Measurements from ENCODE around the gene ZBTB34. TPM values are rescaled to one million over a fixed set of nuclear protein-coding genes. Genes with fewer than 3 reads are reported as not detected.

Gene ZBTB34
- total RNA-seq, 6 donors from 2014 or later = 9.5 to 21.3 (median 13.5) TPM

- Histone ChIP-seq H3K9me3 (no peaks in the 10 kb centered on the region), H3K4me3 (no peak overlapping the region), H3K27ac (no peak overlapping the region), H3K27me3 (no peaks in the 10 kb centered on the region), H3K4me1 (no peaks in the 10 kb centered on the region), H3K36me3 (peaks cover 10 to 45% (median 27%) of the 10 kb centered on the region in 4 donors)
- DNase-seq = no peak
- no peak for ATAC-seq (ENCODE audit: low FRiP score in 2 of 2)
- WGBS, 2 donors = 89 to 97% methylated on average over 1 of the region's 1 CpG
- TF ChIP-seq POLR2A (IDR thresholded peaks at IDR 0.05) = no peak
- no peak for TF ChIP-seq EP300 (IDR thresholded peaks at IDR 0.05)
- no peak for TF ChIP-seq CTCF (IDR thresholded peaks at IDR 0.05)
- no peak for TF ChIP-seq POLR2AphosphoS5 (IDR thresholded peaks at IDR 0.05)
Observed at GRCh38 chr9:126829035-126829434, 31.4 kb upstream of the ZBTB34 start.

- peaks cover 10 to 49% (median 33%) of the 10 kb centered on the region in 4 donors for H3K36me3 ChIP-seq
- no peaks in the 10 kb centered on the region for H3K27me3 ChIP-seq
- no peaks in the 10 kb centered on the region for H3K9me3 ChIP-seq
- no peak overlapping the region for H3K4me3 ChIP-seq
- DNase-seq (no peak), ATAC-seq (ENCODE audit: low FRiP score in 2 of 2) (no peak)
- no peak overlapping the region for H3K27ac ChIP-seq
- peaks cover 0 to 14% (median 6%) of the 10 kb centered on the region in 4 donors for H3K4me1 ChIP-seq
- 89 to 94% methylated on average over 3 of the region's 3 CpGs for WGBS, 2 donors
- no peak for TF ChIP-seq EP300 (IDR thresholded peaks at IDR 0.05)
- no peak for TF ChIP-seq POLR2A (IDR thresholded peaks at IDR 0.05)
- TF ChIP-seq POLR2AphosphoS5 (IDR thresholded peaks at IDR 0.05) = no peak
- no peak for TF ChIP-seq CTCF (IDR thresholded peaks at IDR 0.05)
Observed at GRCh38 chr9:126830827-126831226, 29.6 kb upstream of the ZBTB34 start.

GRCh38 chr9:126832440-126832839, 28.0 kb upstream of the ZBTB34 start:
- Histone ChIP-seq H3K4me3 (no peak overlapping the region), H3K4me1 (peaks cover 0 to 14% (median 7%) of the 10 kb centered on the region in 4 donors), H3K36me3 (peaks cover 10 to 48% (median 33%) of the 10 kb centered on the region in 4 donors), H3K27me3 (no peaks in the 10 kb centered on the region), H3K27ac (no peak overlapping the region), H3K9me3 (no peaks in the 10 kb centered on the region)
- DNase-seq (no peak), ATAC-seq (ENCODE audit: low FRiP score in 2 of 2) (no peak)
- TF ChIP-seq POLR2AphosphoS5 (IDR thresholded peaks at IDR 0.05) (no peak), POLR2A (IDR thresholded peaks at IDR 0.05) (no peak), EP300 (IDR thresholded peaks at IDR 0.05) (no peak), CTCF (IDR thresholded peaks at IDR 0.05) (no peak)
- WGBS, 2 donors = 95% methylated on average over 9 of the region's 9 CpGs

- Histone ChIP-seq H3K27ac (no peak overlapping the region), H3K4me1 (peaks cover 0 to 14% (median 7%) of the 10 kb centered on the region in 4 donors), H3K4me3 (no peak overlapping the region), H3K36me3 (peaks cover 10 to 50% (median 30%) of the 10 kb centered on the region in 4 donors), H3K27me3 (no peaks in the 10 kb centered on the region), H3K9me3 (no peaks in the 10 kb centered on the region)
- no peak for TF ChIP-seq POLR2AphosphoS5 (IDR thresholded peaks at IDR 0.05)
- TF ChIP-seq CTCF (IDR thresholded peaks at IDR 0.05) = no peak
- no peak for TF ChIP-seq EP300 (IDR thresholded peaks at IDR 0.05)
- TF ChIP-seq POLR2A (IDR thresholded peaks at IDR 0.05) = no peak
- 94 to 95% methylated on average over 24 of the region's 24 CpGs for WGBS, 2 donors
- DNase-seq = peak in 1 of 2 donors; percentile 13
- no peak for ATAC-seq (ENCODE audit: low FRiP score in 2 of 2)
Observed at GRCh38 chr9:126833020-126833419, 27.4 kb upstream of the ZBTB34 start.

- Histone ChIP-seq H3K27me3 (no peaks in the 10 kb centered on the region), H3K4me1 (peaks cover 0 to 20% (median 10%) of the 10 kb centered on the region in 4 donors), H3K9me3 (no peaks in the 10 kb centered on the region), H3K36me3 (peaks cover 10 to 57% (median 33%) of the 10 kb centered on the region in 4 donors), H3K4me3 (no peak overlapping the region), H3K27ac (no peak overlapping the region)
- TF ChIP-seq POLR2A (IDR thresholded peaks at IDR 0.05) (no peak), EP300 (IDR thresholded peaks at IDR 0.05) (no peak), CTCF (IDR thresholded peaks at IDR 0.05) (no peak), POLR2AphosphoS5 (IDR thresholded peaks at IDR 0.05) (no peak)
- whole genome bisulfite sequencing, 2 donors = 90 to 94% methylated on average over 8 of the region's 8 CpGs
- ATAC-seq (ENCODE audit: low FRiP score in 2 of 2) (no peak), DNase-seq (no peak)
Observed at GRCh38 chr9:126833710-126834345, 26.6 kb upstream of the ZBTB34 start.
